HG02970 (cell line): Measurements from ENCODE around the gene ABL2.

Experiments used
- ATAC-seq: cut with Tn5 transposase; IDR thresholded peaks from one replicate; pipeline ENCODE4 v1.9.1; 2021; ENCODE audit warnings: mild to moderate bottlenecking, moderate library complexity, moderate number of reproducible peaks; ENCODE audit not compliant: unreplicated experiment, low FRiP score

Gene ABL2

GRCh38 chr1:179061360-179062282 is 167.9 kb downstream of the ABL2 start:
- ATAC-seq: no peak

DNA sequence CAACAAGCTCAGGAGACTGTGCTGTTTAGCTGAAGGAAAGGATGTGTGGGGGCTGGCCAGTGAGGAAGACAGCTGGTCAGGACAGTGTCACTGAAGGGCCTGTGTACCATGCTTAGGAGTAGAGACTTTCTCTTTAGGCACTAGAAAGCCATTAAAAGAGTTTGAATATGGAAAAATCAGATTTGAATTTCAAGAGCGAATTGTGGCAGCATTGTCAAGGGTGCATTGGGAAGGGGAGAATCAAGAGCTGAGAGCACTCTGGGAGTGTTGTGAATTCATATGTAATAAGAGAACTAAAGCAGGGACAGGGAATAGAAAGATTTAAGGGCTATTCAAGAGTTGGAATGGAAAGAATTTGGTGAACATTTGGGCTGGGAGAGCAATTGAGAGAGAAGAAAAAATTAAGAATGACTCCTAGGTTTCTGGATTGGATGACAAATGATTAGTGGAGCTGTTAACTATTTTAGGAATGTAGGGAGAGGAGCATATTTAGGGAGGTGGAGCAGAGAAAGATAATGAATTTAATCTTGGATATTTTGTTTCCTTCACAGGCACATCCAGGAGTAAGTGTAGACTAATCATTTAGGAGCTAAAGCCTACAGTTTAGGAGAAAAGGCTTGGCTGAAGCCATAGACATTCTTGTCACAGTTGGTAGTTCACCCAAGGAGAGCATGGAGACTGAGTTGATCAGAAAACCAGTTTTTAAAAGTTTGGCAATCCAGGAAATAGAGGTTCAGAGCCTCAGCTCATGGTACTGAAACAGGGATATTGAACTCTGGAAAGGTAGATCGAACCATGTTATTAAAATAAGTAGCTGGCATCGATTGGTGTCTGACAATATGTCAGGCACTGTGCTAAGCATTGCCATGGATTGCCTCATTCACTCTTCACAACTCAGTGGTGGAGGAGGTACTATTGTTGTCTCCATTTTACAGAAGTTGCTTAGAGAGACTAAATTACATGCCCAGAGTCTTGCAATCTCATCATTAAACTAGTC is 170.7 kb downstream of the ABL2 start:
- ATAC-seq: no peak

DNA sequence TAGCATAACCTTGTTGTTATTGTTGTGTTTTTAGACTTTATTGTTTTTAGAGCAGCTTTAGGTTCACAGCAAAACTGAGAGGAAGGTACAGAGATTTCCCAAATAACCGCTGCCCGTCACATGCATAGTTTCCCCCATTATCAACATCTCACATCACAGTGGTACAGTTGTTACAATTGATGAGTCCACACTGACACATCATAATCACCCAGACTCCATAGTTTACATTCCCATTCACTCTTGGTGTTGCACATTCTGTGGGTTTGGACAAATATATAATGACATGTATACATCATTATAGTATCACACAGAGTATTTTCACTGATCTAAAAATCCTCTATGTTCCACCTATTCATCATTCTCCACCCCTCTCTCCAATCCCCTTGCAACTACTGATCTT is 173.5 kb downstream of the ABL2 start:
- no peak for ATAC-seq

- no peak for ATAC-seq
These were observed 176.0 kb downstream of the ABL2 start for GRCh38 chr1:179053486-179053885.

DNA sequence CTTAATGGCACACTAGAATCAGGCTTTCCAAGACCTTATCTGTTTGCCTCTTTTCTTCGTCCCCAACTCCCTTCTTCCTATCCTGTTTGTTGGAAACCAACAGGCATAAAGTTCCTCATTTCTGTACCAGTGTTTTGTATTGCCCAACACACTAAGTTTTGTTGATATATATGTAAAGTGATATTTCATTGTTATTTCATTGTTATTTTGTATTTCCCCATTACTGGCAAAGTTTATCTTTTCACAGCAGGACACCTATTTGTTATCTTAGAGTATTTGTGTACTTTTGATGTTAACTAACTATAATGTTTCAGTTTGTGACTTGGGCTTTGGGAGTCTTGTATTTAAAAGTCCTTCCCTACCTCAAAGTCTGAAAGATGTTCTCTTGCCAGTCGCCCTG is 176.7 kb downstream of the ABL2 start:
- ATAC-seq: no peak
